HEK293 (cell line): ENCODE data around the gene TMTC1.
A peak's percentile ranks its signal among the peaks of the same experiment; 100 is the strongest.

Experiments
- ATF2 ChIP-seq: fragments of 450-650 bp; formaldehyde crosslinking; IDR thresholded peaks from 2 replicates; pipeline ENCODE4 v1.5.1; 2016; ENCODE audit warnings: missing biosample characterization, missing genetic modification characterization, low read depth
- GLI2 ChIP-seq: fragments of 450-650 bp; formaldehyde crosslinking; IDR thresholded peaks from 2 replicates; pipeline ENCODE4; 2017; ENCODE audit warnings: missing biosample characterization, missing genetic modification characterization, low read depth, borderline replicate concordance
- KLF7 ChIP-seq: fragments of 450-650 bp; formaldehyde crosslinking; IDR thresholded peaks from 2 replicates; pipeline ENCODE4 v1.5.1; 2016; ENCODE audit warnings: missing biosample characterization, missing genetic modification characterization, borderline replicate concordance
- KLF8 ChIP-seq: fragments of 450-650 bp; formaldehyde crosslinking; IDR thresholded peaks from 2 replicates; pipeline ENCODE4 v1.5.1; 2016; ENCODE audit warnings: missing biosample characterization, missing genetic modification characterization
- OSR2 ChIP-seq: fragments of 450-650 bp; formaldehyde crosslinking; IDR thresholded peaks from 2 replicates; pipeline ENCODE4 v1.5.1; 2016; ENCODE audit warnings: missing biosample characterization, missing genetic modification characterization
- PRDM2 ChIP-seq: fragments of 450-650 bp; formaldehyde crosslinking; IDR thresholded peaks from 2 replicates; pipeline ENCODE4 v1.5.1; 2016; ENCODE audit warnings: missing biosample characterization, missing genetic modification characterization, borderline replicate concordance
- ZBTB17 ChIP-seq: fragments of 450-650 bp; formaldehyde crosslinking; IDR thresholded peaks from 2 replicates; pipeline ENCODE4 v1.5.1; 2016; ENCODE audit warnings: missing biosample characterization, missing genetic modification characterization
- ZFP3 ChIP-seq: fragments of 450-650 bp; formaldehyde crosslinking; IDR thresholded peaks from 2 replicates; pipeline ENCODE4 v1.5.1; 2016; ENCODE audit warnings: low read depth, missing biosample characterization, missing genetic modification characterization
- ZIC2 ChIP-seq: fragments of 450-650 bp; formaldehyde crosslinking; IDR thresholded peaks from 2 replicates; pipeline ENCODE4 v1.5.1; 2016; ENCODE audit warnings: missing biosample characterization, missing genetic modification characterization
- ZNF112 ChIP-seq: fragments of 450-650 bp; formaldehyde crosslinking; IDR thresholded peaks from 2 replicates; pipeline ENCODE4 v1.5.0; 2017; ENCODE audit warnings: missing biosample characterization, missing genetic modification characterization
- ZNF155 ChIP-seq: fragments of 450-650 bp; formaldehyde crosslinking; IDR thresholded peaks from 2 replicates; pipeline ENCODE4 v1.5.1; 2016; ENCODE audit warnings: missing biosample characterization, missing genetic modification characterization
- ZNF184 ChIP-seq: fragments of 450-650 bp; IDR thresholded peaks from 2 replicates; pipeline ENCODE4 v1.5.1; 2018; ENCODE audit warnings: missing biosample characterization, mild to moderate bottlenecking, missing genetic modification characterization
- ZNF2 ChIP-seq: fragments of 450-650 bp; formaldehyde crosslinking; IDR thresholded peaks from 2 replicates; pipeline ENCODE4 v1.5.1; 2016; ENCODE audit warnings: missing biosample characterization, missing genetic modification characterization
- ZNF239 ChIP-seq: fragments of 450-650 bp; formaldehyde crosslinking; IDR thresholded peaks from 2 replicates; pipeline ENCODE4 v1.5.1; 2016; ENCODE audit warnings: missing biosample characterization, missing genetic modification characterization
- ZNF266 ChIP-seq: fragments of 450-650 bp; formaldehyde crosslinking; IDR thresholded peaks from 2 replicates; pipeline ENCODE4 v1.5.1; 2016; ENCODE audit warnings: missing biosample characterization, missing genetic modification characterization, low read depth
- ZNF302 ChIP-seq: fragments of 450-650 bp; formaldehyde crosslinking; IDR thresholded peaks from 2 replicates; pipeline ENCODE4 v1.5.1; 2016; ENCODE audit warnings: missing biosample characterization, missing genetic modification characterization, low read depth
- ZNF350 ChIP-seq: fragments of 450-650 bp; formaldehyde crosslinking; IDR thresholded peaks from 2 replicates; pipeline ENCODE4 v1.5.0; 2017; ENCODE audit warnings: missing biosample characterization, mild to moderate bottlenecking, missing genetic modification characterization
- ZNF473 ChIP-seq: fragments of 450-650 bp; formaldehyde crosslinking; IDR thresholded peaks from 2 replicates; pipeline ENCODE4 v1.5.1; 2017; ENCODE audit warnings: missing biosample characterization, missing genetic modification characterization
- ZNF501 ChIP-seq: fragments of 450-650 bp; formaldehyde crosslinking; IDR thresholded peaks from 2 replicates; pipeline ENCODE4 v1.5.1; 2016; ENCODE audit warnings: missing biosample characterization, missing genetic modification characterization
- ZNF510 ChIP-seq: fragments of 450-650 bp; formaldehyde crosslinking; IDR thresholded peaks from 2 replicates; pipeline ENCODE4 v1.5.1; 2018; ENCODE audit warnings: mild to moderate bottlenecking, missing genetic modification characterization, missing biosample characterization; ENCODE audit not compliant: insufficient replicate concordance
- ZNF530 ChIP-seq: fragments of 450-650 bp; formaldehyde crosslinking; IDR thresholded peaks from 2 replicates; pipeline ENCODE4 v1.5.1; 2016; ENCODE audit warnings: low read depth, missing biosample characterization, missing genetic modification characterization
- ZNF548 ChIP-seq: fragments of 450-650 bp; formaldehyde crosslinking; IDR thresholded peaks from 2 replicates; pipeline ENCODE4 v1.5.1; 2016; ENCODE audit warnings: missing biosample characterization, missing genetic modification characterization
- ZNF660 ChIP-seq: fragments of 450-650 bp; IDR thresholded peaks from 2 replicates; pipeline ENCODE4 v1.5.1; 2018; ENCODE audit warnings: missing biosample characterization, mild to moderate bottlenecking, missing genetic modification characterization
- ZNF670 ChIP-seq: fragments of 450-650 bp; formaldehyde crosslinking; IDR thresholded peaks from 2 replicates; pipeline ENCODE4 v1.5.1; 2016; ENCODE audit warnings: missing biosample characterization, missing genetic modification characterization, low read depth
- ZNF677 ChIP-seq: fragments of 450-650 bp; IDR thresholded peaks from 2 replicates; pipeline ENCODE4 v1.5.0; 2018; ENCODE audit warnings: missing biosample characterization, mild to moderate bottlenecking, missing genetic modification characterization, moderate library complexity
- ZNF830 ChIP-seq: fragments of 450-650 bp; IDR thresholded peaks from 2 replicates; pipeline ENCODE4 v1.5.0; 2018; ENCODE audit warnings: missing biosample characterization, missing genetic modification characterization, low read depth, mild to moderate bottlenecking, moderate library complexity
- TF ChIP-seq, protein P1 (sequence below): fragments of 450-650 bp; formaldehyde crosslinking; IDR thresholded peaks from 2 replicates; pipeline ENCODE4 v1.5.1; 2017; ENCODE audit warnings: missing biosample characterization, missing genetic modification characterization
- TF ChIP-seq, protein P2 (sequence below): fragments of 450-650 bp; formaldehyde crosslinking; IDR thresholded peaks from 2 replicates; pipeline ENCODE4 v1.5.1; 2016; ENCODE audit warnings: missing biosample characterization, missing genetic modification characterization

The TMTC1 gene

DNA sequence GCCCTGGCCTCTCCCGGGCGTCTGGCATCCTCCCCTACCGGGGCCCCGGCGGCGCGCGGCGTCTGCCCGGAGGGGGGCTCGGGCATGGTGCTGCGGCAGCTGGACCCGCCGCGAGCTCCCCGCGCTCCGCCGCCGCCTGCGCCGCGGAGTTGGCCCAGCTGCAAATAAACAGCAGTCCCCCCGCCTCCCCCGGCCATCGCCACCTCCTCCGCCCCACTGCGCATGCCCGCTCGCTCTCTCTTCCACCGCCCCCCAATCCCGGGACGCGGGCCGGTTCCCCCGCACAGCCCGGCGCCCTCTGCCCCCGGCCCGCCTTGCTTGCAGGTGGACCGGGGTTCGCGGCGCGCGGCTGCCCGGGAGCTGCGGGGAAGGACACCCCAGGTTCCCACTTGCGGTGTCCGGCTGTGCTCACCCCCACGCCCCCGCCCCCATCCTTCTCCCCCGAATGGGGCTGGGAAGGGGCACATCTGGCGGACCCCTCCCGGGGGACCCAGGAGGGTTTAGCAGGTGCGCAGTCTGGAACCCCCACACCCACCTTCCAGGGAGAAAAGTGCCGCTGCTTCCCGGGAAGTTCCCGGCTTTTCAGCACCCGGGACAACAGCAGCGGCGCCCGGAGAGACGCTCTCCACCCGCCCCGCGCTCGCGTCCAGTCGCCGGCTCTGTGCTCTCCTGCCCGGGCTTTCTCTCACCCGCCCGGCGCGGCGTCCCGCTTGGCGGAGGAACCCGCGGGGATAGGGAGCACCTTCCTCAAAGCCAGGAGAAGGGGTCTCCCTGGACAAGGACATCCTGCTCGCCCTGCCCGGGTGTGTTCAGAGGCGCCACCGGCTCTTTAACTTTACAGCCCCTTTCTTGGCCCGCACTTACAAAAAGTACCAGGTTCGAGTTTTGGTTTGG, at the start of gene TMTC1 (continued):
- TF ChIP-seq PRDM2 (no peak), ZNF530 (tag by site-specific recombination) (no peak), GLI2 (no peak), ZNF548 (no peak), ZNF660 (tag by site-specific recombination) (0 out of 2 replicates have a peak, but pooled peaks have one; percentile 19), ZNF510 (tag by site-specific recombination) (no peak), ZNF155 (tag by site-specific recombination) (no peak), ZBTB17 (tag by site-specific recombination) (peak; percentile 66; the same call in 1 of the 2 replicates), ZNF266 (tag by site-specific recombination) (no peak), ZNF830 (no peak), ZNF350 (tag by site-specific recombination) (no peak), KLF7 (tag by site-specific recombination) (no peak), ZNF670 (tag by site-specific recombination) (no peak), ZIC2 (tag by site-specific recombination) (peak; percentile 16; the same call in 1 of the 2 replicates), ZNF112 (tag by site-specific recombination) (no peak), ZNF184 (no peak), OSR2 (tag by site-specific recombination) (no peak), ZNF302 (no peak), ATF2 (tag by site-specific recombination) (no peak), ZNF677 (no peak), ZFP3 (no peak), ZNF2 (tag by site-specific recombination) (no peak), ZNF473 (no peak), KLF8 (tag by site-specific recombination) (no peak), ZNF239 (tag by site-specific recombination) (no peak), ZNF501 (0 out of 2 replicates have a peak, but pooled peaks have one; percentile 6)
- TF ChIP-seq, protein P1, sequence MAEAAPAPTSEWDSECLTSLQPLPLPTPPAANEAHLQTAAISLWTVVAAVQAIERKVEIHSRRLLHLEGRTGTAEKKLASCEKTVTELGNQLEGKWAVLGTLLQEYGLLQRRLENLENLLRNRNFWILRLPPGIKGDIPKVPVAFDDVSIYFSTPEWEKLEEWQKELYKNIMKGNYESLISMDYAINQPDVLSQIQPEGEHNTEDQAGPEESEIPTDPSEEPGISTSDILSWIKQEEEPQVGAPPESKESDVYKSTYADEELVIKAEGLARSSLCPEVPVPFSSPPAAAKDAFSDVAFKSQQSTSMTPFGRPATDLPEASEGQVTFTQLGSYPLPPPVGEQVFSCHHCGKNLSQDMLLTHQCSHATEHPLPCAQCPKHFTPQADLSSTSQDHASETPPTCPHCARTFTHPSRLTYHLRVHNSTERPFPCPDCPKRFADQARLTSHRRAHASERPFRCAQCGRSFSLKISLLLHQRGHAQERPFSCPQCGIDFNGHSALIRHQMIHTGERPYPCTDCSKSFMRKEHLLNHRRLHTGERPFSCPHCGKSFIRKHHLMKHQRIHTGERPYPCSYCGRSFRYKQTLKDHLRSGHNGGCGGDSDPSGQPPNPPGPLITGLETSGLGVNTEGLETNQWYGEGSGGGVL (tag by site-specific recombination), result peak; percentile 63; the same call in 1 of the 2 replicates
- TF ChIP-seq, protein P2, sequence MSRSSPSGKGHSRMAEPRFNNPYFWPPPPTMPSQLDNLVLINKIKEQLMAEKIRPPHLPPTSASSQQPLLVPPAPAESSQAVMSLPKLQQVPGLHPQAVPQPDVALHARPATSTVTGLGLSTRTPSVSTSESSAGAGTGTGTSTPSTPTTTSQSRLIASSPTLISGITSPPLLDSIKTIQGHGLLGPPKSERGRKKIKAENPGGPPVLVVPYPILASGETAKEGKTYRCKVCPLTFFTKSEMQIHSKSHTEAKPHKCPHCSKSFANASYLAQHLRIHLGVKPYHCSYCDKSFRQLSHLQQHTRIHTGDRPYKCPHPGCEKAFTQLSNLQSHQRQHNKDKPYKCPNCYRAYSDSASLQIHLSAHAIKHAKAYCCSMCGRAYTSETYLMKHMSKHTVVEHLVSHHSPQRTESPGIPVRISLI (tag by site-specific recombination), result no peak
